ENCODE results near the gene RPL41. TPM values are rescaled to one million over a fixed set of nuclear protein-coding genes. Genes with fewer than 3 reads are reported as not detected.

RPL41 gene
- total RNA-seq, 2 donors from 2014 or later = 4,305 to 4,379 TPM

GRCh38 chr12:56121204-56121870 is 4.9 kb downstream of the RPL41 start:
- Histone ChIP-seq H3K9ac (ENCODE audit: extremely low read depth, low read length, poor library complexity, severe bottlenecking) (no peak overlapping the region), H3K4me3 (ENCODE audit: low read length) (no peak overlapping the region), H3K27me3 (ENCODE audit: control insufficient read depth, insufficient read depth, low read length, poor library complexity, severe bottlenecking) (no peaks in the 10 kb centered on the region), H3K9me3 (ENCODE audit: control insufficient read depth, low read length) (no peaks in the 10 kb centered on the region), H3K36me3 (ENCODE audit: control insufficient read depth, insufficient read depth, low read length) (peaks cover 20% of the 10 kb centered on the region), H3K4me1 (ENCODE audit: control insufficient read depth, insufficient read depth, low read length) (peaks cover 6% of the 10 kb centered on the region), H3K27ac (ENCODE audit: low read depth, low read length) (no peak overlapping the region)
- H3K36me3 Mint-ChIP-seq (ENCODE audit: low read depth) = peaks cover 30% of the 10 kb centered on the region
- H3K27me3 Mint-ChIP-seq (ENCODE audit: insufficient read depth) = no peaks in the 10 kb centered on the region
- peak overlapping the region; percentile 48 for H3K27ac Mint-ChIP-seq
- H3K9me3 Mint-ChIP-seq = no peaks in the 10 kb centered on the region
- no peak for DNase-seq
- H3K4me1 Mint-ChIP-seq = peaks cover 24% of the 10 kb centered on the region
- H3K4me3 Mint-ChIP-seq = no peak overlapping the region
- WGBS, 2 experiments (ENCODE audit: insufficient coverage in 1 of 2, insufficient read length in 1 of 2) = 91 to 96% methylated on average over 7 to 11 of the region's 11 CpGs
- TF ChIP-seq CTCF (conservative IDR thresholded peaks at IDR 0.05) = no peak

- H3K36me3 Mint-ChIP-seq (ENCODE audit: low read depth) = peaks cover 18% of the 10 kb centered on the region
- Histone ChIP-seq H3K9me3 (ENCODE audit: control insufficient read depth, low read length) (no peaks in the 10 kb centered on the region), H3K27me3 (ENCODE audit: control insufficient read depth, insufficient read depth, low read length, poor library complexity, severe bottlenecking) (no peaks in the 10 kb centered on the region), H3K9ac (ENCODE audit: extremely low read depth, low read length, poor library complexity, severe bottlenecking) (no peak overlapping the region), H3K4me1 (ENCODE audit: control insufficient read depth, insufficient read depth, low read length) (peaks cover 10% of the 10 kb centered on the region), H3K4me3 (ENCODE audit: low read length) (no peak overlapping the region), H3K36me3 (ENCODE audit: control insufficient read depth, insufficient read depth, low read length) (peaks cover 13% of the 10 kb centered on the region), H3K27ac (ENCODE audit: low read depth, low read length) (no peak overlapping the region)
- TF ChIP-seq CTCF (conservative IDR thresholded peaks at IDR 0.05) = no peak
- H3K27me3 Mint-ChIP-seq (ENCODE audit: insufficient read depth) = no peaks in the 10 kb centered on the region
- no peak for DNase-seq
- WGBS, 2 experiments (ENCODE audit: insufficient coverage in 1 of 2, insufficient read length in 1 of 2) = 94 to 100% methylated on average over 1 to 2 of the region's 2 CpGs
- no peaks in the 10 kb centered on the region for H3K9me3 Mint-ChIP-seq
- no peak overlapping the region for H3K27ac Mint-ChIP-seq
- no peak overlapping the region for H3K4me3 Mint-ChIP-seq
- H3K4me1 Mint-ChIP-seq = peaks cover 35% of the 10 kb centered on the region
These were observed 6.2 kb downstream of the RPL41 start for GRCh38 chr12:56122637-56123036.

GRCh38 chr12:56124133-56124532 is 7.7 kb downstream of the RPL41 start:
- H3K27ac ChIP-seq (ENCODE audit: low read depth, low read length) = no peak overlapping the region
- peaks cover 6% of the 10 kb centered on the region for H3K4me1 ChIP-seq (ENCODE audit: control insufficient read depth, insufficient read depth, low read length)
- no peak for DNase-seq
- H3K9me3 Mint-ChIP-seq = no peaks in the 10 kb centered on the region
- 91 to 95% methylated on average over 4 of the region's 4 CpGs for WGBS, 2 experiments (ENCODE audit: insufficient coverage in 1 of 2, insufficient read length in 1 of 2)
- no peak overlapping the region for H3K4me3 Mint-ChIP-seq
- H3K27me3 ChIP-seq (ENCODE audit: control insufficient read depth, insufficient read depth, low read length, poor library complexity, severe bottlenecking) = no peaks in the 10 kb centered on the region
- peaks cover 15% of the 10 kb centered on the region for H3K36me3 Mint-ChIP-seq (ENCODE audit: low read depth)
- H3K27me3 Mint-ChIP-seq (ENCODE audit: insufficient read depth) = no peaks in the 10 kb centered on the region
- H3K9me3 ChIP-seq (ENCODE audit: control insufficient read depth, low read length) = no peaks in the 10 kb centered on the region
- peak overlapping the region; percentile 87 for H3K27ac Mint-ChIP-seq
- H3K4me3 ChIP-seq (ENCODE audit: low read length) = no peak overlapping the region
- no peak overlapping the region for H3K9ac ChIP-seq (ENCODE audit: extremely low read depth, low read length, poor library complexity, severe bottlenecking)
- peaks cover 28% of the 10 kb centered on the region for H3K4me1 Mint-ChIP-seq
- peaks cover 13% of the 10 kb centered on the region for H3K36me3 ChIP-seq (ENCODE audit: control insufficient read depth, insufficient read depth, low read length)
- TF ChIP-seq CTCF (conservative IDR thresholded peaks at IDR 0.05) = no peak
